Measurements from ENCODE around the gene EDNRA.
"Not testable (repeated sequence)": the region's sequence is repeated elsewhere in the genome, so short reads cannot be mapped to it uniquely, and the experiment has no call there.

Gene EDNRA

DNA sequence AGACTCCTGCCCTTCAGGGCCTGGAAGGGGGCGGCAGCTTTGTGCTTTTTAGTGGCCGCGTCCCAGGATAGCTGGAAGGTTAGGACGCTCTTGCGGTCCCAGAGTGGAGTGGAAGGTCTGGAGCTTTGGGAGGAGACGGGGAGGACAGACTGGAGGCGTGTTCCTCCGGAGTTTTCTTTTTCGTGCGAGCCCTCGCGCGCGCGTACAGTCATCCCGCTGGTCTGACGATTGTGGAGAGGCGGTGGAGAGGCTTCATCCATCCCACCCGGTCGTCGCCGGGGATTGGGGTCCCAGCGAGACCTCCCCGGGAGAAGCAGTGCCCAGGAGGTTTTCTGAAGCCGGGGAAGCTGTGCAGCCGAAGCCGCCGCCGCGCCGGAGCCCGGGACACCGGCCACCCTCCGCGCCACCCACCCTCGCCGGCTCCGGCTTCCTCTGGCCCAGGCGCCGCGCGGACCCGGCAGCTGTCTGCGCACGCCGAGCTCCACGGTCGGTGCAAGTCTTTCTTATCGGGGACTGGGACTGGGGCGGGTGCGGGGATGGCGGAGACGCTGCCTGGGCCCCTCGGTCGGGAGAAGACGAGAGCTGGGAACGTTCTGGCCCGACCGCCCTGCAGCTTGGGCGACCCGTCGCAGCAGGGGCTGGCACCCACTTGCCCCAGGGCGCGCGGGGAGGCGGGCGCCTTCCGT is at the start of gene EDNRA:
TSS of gene EDNRA (plus strand) at position 207 of the 686 bp plus-strand sequence. CDS start 4,585 bp downstream, outside the sequence.
- no peak for DNase-seq

DNA sequence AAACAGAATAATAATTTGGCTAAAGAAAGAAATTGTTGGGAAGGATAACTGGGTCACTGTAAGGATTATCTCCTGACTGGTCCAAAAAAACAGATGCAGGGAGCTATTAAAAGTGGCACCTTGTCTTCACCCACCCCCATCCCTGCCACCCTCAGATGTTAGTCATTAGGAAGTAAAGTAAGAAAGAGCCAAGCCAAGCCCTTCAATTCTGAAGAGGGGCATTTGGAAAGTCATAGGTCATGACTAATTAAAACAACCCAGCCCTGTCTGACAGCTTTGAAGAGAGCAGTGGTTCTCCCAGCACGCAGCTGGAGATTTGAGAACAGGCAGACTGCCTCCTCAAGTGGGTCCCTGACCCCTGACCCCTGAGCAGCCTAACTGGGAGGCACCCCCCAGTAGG is 46.5 kb upstream of the EDNRA start:
- not testable (repeated sequence) for DNase-seq

DNA sequence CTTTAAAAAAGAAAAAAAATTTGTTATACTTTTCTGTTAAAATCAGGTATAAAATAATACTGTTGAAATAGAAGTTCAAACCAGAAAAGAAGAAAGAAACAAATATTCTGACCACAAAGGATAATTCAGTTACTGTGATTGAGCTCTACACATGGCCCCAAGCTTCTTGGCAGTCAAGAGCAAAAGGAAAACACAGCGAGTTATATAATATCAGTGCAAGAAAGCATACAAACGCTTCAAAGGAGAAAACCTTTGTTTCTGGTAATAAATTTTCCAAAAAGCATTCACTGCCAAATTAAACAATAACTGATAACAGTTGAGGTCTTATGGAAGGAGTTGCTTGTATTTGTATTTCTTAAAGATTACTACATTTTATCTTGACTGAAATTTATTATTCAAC is 40.5 kb upstream of the EDNRA start:
- DNase-seq: no peak

DNA sequence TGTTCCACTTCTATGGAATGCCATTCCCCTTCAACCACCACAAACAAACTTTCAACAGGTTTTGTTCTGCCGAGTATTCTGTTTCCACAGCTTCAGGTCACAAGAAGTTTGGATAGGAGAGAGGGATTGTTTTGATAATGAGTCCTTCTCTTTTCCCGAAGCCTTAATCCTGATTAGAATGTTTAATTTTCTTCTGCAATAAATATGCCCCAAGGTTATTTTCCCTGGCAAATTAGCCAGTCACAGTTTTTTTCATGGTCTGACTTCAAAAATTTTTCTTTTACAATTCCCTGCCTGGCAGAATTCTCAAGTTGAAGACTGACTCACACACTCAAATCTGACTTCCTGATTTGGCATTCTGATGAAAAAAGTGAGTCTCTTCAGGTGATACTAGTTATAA is 33.1 kb upstream of the EDNRA start:
- no peak for DNase-seq

DNA sequence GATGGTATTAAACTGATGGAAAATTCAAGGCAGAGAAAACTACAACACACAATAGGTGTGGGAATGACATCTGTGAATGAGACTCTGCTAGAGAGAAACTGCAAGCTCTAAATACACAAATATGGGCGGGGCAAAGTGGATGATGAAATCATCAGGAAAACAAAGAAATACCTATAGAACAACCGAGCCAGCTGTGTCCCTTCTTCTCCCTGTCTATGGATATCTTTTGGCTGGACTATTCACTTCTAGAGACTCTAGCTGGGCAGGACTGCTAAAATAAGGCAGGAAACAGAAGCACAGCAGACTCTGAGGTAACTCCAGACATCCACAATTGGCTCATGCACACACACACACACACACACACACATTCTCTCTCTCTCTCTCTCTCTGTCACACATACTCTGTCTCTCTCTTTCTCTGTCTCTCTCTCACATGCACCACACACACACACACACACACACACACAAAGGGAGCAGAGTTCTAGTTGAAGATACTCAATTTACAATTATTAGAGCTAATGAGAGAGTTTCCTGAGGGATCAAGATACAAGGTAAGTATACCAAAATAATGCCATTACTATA is 27.2 kb upstream of the EDNRA start:
- DNase-seq: no peak

DNA sequence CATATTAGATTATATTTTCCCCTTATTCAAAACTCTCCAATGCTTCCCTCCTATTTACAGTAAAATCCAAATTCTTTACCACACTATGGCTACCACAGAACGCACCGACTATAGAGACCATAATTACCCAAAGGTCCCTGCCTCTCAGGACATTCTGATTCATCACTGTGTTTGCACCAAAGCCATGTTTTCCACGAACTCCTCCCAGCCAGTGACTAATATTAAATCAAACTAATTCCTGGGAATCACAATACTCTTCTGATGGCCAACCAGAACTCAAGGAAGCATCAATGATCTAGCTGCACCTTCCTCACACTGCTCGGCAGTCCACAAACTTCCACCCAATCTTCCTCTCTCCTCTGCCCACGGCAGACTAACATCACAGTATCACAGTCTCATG is 24.2 kb upstream of the EDNRA start:
- DNase-seq: no peak

DNA sequence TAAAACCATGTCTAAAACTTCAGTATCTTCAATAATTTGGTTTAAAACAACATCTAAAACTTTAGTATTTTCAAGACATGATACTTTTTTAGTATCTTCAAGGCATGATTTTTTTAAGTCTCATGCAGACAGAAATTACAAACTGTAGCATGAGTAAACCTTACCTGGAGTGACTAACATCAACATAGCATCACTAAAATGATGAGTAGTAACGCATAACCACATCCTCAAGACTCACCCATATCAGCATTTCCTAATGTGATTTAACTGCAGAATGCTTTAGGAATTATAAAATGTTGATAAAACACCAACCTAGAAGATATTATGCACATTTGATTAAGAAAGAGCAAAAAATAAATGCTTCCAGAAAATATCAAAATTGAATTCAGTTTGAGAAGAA is 19.7 kb upstream of the EDNRA start:
- no peak for DNase-seq

DNA sequence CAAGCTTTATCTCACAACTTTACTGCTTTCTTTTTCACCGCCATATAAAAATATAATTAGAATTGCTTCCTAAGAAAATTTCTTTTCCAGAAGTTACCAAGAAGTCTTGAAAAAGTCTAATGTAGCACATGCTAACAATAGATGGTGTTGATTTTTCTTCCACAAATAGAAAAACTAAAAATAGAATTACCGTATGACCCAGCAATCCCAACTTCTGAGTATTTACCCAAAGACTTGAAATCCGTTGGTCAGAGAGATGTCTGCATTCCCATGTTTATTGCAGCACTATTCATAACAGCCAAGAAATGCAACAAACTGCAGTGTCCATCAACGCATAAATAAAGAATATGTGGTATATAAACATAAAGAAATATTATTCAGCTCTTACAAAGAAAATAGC is 17.8 kb upstream of the EDNRA start:
- no peak for DNase-seq

DNA sequence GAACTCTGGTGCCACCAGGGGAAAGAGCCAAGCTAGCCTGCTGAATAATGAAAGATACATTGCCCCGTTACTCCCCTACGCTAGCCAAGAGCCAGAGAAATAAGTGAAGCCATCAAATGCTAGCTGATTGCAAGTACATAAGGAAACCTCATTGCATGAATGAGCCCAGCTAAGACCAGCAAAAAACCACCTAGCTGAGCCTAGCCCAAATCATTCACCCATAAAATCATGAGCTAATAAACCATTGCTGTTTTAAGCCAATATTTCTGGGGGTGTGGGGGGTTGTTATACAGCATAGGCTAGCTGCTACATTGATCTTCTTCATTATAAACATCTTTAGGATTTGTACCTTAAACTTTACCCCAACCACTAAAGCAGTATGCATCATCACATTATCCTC is 15.4 kb upstream of the EDNRA start:
- DNase-seq: no peak

DNA sequence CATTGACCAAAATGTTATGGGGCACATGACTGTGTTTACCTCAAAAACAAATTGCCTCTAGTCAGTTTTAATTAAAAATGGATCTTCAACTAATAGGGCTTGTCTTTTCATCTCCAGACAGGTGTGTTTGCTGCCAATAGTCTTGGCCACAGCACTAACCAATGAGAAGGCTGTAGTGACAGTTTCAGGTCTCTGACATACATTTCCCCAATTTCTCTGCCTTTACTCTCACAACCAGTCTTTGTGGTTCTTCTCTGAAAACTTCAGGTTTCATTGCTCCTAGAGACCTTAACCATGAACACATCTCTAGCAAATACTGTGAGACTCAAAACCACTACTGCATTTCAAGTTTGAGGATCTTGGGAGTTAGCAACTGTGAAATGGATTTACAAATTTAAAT is 3.5 kb upstream of the EDNRA start:
- DNase-seq: no peak

DNA sequence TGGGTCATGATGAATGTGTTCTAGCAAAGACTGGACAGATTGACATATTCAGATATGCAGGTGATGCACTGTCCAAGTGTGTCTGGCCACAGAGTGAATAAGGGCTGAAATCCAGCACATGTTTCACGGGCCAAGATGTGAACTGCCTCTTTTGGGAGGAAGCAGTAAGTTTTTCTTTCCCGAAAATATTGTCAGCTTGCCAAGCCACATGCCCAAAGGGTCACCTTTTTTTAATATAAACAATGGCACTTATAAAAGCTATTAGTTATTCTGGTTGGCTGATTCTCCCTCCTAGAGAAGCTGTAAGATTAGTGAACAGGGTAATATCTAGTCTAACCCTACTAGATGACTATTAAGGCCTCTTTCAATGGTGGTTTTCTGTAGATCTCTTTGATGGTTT is 1.5 kb upstream of the EDNRA start:
- DNase-seq: no peak

DNA sequence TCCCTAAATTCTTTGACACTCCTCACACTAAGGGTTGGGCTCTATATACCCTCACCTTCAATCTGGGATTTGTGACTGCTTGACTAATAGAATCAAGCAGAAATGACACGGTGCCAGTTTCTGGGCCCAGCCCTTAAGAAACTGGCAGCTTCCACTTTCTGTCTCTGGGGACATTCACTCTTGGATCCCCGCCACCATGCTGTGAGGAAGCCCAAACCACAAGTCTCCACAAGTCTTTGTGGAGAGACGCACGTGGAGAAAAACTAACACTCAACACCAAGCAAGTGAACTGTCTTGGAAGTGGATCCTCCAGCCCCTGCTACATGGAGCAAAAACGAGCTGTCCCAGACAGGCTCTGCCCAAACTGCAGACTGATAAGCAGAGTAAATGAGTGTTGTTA is 1.1 kb upstream of the EDNRA start:
- DNase-seq: no peak

DNA sequence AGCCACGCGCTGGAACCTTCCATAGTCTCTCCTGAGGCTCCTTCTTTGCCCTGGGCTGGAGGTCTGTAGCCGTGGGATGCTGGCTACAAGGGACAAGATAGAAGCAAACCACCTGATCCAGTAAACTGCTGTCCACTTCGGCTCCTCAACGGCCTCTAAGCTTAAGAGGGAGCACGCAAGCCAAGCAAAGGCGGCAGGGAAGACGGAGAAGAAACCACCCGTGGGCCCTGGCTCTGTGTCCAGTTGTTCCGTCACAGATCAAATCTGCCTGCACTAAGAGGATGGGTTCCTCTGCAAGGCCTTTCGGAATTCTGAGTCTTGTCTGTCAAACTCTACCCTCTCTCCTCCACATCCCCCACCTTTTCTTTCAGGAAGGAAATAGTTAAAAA is 401 bp upstream of the EDNRA start:
- no peak for DNase-seq

DNA sequence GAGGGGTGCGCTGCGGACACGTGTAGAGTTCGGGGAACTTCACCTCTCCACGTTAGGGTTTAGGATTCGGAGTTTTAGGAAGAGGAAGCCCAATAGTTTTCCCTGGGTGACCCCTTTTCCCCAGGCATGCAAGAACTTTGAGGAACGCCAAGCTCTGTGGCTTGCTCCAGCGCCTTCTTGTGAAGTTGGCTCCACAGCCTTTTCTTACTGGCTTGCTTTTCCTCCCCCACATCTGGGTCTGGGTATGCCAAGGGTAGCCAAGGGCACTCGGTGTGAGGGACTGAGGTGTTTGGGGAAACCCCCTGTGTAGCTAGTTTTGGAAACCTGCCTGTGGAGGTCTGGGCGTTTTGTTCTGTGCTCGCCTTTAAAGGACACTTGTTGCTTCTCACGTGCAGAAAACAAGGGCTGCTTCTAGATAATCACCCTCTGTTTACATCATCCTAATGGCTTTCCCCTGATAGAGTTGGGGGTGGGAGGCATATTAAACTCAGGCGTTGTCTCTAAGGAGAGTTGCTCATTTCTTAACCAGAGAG is 746 bp downstream of the EDNRA start:
- no peak for DNase-seq

DNA sequence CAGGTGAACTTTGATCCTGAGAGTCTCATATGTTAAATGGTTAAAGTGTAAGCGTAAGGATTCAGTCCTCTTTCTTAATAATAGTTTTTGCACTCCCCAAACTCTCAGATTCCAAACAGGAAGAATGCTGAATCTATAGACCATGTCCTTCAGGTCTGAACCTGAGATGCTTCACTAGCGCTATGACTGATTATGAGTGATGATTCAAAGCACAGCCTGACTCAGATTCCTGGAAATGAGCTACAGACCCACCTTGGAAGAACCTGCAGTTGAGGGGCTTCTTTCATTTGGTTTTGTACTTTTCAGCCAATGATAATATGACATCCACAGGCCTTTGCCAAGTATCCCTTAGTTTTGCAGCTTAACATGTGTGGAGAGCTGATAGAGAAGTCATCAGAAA is 1.4 kb downstream of the EDNRA start:
- no peak for DNase-seq

DNA sequence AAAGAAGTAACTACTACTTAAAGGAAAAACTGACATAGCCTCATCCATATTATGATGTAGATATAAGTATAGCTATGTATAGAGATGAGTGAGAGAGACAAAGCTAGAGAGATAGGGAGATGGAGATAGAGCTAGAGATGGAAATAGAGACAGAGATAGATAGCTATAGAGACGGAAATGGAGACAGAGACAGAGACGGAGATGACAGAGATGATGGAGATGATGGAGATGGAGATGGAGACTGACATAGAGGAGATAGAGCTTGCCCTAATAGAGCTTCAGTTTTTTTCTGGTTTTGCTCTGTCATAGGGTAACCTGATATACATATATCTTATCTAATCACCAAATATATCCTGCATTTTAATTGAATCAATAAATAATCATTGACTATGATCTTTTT is 4.3 kb downstream of the EDNRA start:
- DNase-seq: no peak

DNA sequence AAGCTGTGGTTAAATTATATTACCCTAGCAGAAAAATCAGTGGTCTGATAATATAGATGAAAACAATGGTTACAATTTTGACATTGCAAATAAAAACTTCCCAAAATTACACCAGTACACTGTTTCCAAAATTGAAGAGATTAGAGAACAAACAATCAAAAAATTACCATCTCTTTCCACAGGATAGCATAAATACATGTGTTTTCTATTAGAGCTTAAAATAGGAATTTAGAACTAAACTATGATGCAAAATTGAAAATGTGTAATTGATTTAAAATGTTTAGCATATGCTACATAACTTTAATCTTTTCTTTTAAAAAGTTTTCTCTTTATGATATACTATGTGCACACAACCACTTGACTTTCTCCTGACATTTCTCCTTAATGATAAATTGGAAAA is 6.7 kb downstream of the EDNRA start:
- no peak for DNase-seq

DNA sequence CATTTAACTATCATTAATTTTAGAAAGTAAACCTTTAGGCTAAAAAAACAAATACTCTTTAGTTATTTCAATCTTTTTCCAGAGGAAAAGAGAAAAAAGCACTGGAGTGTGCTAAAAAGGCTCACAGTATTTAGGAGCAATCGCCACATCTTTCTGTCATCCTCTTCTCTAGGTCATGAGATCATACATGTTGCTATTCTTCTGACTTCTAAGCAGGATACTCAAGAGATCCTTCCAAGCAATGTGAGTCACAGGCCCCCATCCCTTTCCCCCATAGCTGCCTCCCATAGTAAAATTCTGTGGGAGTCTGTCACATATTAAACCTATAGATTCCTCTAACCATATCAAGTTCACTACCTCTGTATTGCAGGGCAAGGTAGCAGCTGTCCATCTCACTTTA is 7.7 kb downstream of the EDNRA start:
- DNase-seq: no peak

DNA sequence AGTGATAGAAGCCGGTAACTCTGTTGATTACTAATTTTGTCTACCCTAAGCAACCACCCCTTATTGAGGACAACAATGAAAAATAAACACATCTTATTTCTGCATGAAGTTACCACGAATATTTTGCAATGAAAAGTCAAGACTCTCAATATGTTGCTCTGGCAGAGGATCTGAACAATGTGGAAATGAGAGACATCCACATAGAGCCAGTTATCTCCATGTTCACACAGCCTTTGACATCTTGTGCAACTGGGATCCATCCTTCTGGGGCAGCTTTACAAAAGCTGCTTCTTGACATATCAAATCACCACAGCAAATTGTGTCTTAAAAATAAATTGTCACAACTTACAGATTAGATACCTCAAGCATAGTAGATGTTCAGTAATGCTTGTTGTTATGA is 10.2 kb downstream of the EDNRA start:
- no peak for DNase-seq

DNA sequence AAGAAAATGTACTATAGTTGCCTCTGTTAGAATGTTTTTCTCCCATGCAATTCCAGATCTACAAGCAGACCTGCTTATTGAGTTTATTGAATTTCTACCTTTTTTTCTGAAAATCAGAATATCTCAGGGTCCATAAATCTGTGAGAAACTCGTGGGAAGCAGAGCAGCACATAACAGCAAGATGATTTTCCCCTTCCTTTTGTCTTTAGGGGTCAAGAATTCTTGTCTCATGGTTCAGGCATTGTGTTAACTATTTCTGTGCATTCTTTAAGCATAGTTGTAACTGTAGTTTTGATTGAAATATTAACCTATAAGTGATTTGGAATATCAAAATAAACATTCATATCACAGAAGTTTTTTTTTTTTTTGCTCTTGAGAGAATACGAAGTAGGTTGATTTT is 11.4 kb downstream of the EDNRA start:
- no peak for DNase-seq

DNA sequence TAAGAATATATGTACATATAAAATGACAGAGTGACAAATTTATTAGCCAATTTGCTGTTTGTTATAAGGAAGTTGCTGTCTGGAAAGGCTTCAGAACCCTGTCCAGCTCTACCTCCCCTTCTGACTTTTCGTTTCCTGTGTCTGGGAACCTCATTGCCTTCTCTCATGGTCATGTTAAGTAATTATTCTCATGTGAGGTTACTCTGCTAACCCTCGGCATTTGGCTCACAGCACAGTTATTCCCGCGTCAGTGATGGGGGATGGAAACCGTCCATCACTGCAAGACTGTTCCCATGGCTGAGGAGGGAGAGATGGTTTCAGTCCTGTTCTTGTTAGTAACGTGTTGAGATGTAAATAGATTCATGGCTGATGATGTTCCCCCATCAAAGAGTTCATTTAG is 11.9 kb downstream of the EDNRA start:
- no peak for DNase-seq

DNA sequence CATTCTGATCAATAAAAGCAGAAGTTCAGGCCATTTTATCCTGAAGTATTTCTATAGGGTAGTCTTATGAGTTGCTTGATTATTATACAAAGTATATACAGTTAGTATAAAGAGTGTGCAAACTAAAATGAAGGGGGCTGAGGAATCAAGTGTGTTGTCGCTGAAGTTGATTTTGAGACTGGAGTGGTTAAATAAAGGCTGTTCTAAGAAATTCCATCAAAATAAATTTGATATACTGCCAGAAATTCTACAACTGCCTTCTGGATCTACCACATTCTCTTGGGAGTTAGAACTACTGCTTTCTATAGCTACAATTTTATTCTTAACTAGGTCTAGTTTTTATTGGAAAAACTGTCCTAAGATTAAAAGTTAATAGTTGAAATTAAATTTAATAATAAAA is 12.4 kb downstream of the EDNRA start:
- DNase-seq: no peak

DNA sequence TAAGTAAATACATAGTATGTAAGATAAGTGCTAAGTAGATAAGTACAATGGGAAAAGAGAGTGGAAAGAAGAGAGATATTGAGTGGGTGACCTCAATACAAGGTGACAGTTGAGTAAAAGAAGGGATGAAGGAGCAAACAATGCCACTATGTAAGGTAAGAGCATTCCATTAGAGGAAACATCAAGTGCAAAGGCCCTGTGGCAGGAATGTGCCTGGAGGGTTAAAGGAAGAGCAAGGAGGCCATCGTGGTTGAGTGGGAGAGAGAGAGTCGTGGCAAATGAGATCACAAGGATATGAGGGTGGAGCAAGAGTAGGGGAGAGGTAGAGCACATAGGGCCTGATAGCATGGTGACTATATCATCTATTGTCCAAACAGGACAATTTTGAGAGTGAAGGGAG is 13.4 kb downstream of the EDNRA start:
- DNase-seq: no peak

DNA sequence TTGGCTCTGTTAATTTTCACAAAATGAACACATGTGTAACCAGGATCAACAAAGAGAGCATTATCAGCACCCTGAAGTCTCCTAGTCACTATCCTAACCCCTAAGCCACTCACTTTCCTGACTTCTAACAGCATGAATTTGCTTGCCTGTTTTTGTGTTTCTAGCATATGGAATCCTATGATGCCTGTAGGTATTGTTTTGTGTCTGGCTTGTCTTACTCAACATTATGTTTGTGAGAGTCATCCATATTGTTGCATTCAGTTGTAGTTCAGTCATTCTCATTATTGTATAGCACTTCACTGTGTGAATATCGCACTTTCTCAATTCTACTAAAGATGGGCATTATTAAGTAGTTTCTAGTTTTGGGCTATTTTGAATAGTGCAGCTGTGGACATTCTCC is 15.6 kb downstream of the EDNRA start:
- DNase-seq: no peak

DNA sequence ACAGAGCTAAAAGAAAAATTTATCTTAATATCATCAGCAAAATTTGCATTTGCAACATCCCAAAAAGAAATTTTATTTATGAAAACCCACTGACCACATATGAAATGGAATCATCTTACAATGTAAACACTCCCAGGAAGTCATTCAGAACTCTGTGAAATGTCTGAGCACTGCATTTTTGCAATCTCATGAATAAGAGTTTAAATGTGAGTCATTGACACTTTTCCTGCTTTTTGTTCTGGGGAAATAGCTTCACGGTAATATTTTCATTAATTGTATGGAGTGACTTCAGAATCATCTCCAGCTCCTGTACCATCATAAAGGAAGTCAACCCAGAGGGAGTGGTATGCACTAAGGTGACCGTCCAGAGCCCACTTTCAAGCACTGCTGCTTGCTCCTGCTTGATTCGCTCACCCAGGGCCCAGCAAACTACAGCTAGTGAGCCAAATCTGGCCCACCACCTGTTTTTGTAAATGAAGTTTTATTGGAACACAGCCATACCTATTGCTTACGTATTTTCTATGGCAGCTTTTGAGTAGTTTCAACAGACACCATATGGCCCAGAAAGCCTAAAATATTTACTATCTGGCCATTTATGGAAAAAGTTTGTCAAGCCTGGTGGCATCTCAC is 17.2 kb downstream of the EDNRA start:
- no peak for DNase-seq
